ENCODE measurements around the gene AQP1.

The AQP1 gene

DNA sequence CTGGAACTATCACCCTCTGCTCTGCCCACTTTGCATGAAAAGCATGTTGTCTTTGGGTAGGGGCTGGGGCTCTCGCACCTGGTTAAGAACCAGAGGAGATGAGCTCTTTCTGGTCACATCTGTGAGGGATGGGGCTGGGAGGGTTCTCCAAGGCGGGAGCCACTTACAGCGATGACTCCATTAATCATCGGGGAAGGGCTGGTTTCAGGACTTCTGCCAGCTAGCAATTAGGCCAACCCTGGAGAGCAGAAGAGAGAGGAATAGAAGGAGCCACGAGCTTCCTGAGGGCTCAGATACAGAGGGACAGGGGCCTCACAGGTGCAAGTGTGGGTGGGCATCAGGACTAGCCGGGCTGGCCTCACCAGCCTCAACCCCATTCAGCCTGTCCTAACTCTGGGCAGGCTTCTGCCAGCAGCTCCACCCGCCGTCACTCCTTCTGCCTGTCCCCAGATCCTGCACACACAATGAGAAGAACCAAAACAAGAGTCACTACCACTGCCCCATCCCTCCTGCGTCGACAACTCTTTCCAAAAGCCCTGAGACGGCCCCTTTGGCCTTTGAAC is 8.4 kb downstream of the AQP1 start:
- Histone ChIP-seq H2BK15ac (ENCODE audit: low read depth, poor library complexity, severe bottlenecking) (no peak overlapping the region), H3K4me2 (ENCODE audit: low read length, poor library complexity, severe bottlenecking) (no peak overlapping the region), H3K9ac (ENCODE audit: low read length) (no peak overlapping the region), H2AFZ (ENCODE audit: low read depth, low read length) (no peak overlapping the region), H3K18ac (ENCODE audit: low read depth in 1 of 2, low read length in 2 of 2) (no peak overlapping the region), H3K4me1 (ENCODE audit: control insufficient read depth, insufficient read depth, low read depth, low read length) (peaks cover 38% of the 10 kb centered on the region), H2BK5ac (ENCODE audit: low read depth, low read length, poor library complexity, severe bottlenecking) (no peak overlapping the region), H3K4me3 (ENCODE audit: insufficient read depth in 1 of 2, low read depth in 1 of 2, low read length in 2 of 2) (no peak overlapping the region), H3K27ac (ENCODE audit: low read length, poor library complexity, severe bottlenecking) (no peak overlapping the region), H3K79me1 (replicated peaks; ENCODE audit: low read length, poor library complexity, severe bottlenecking) (no peaks in the 10 kb centered on the region), H3K14ac (ENCODE audit: low read length in 2 of 2) (no peak overlapping the region), H3K23ac (ENCODE audit: low read length in 2 of 2) (no peak overlapping the region), H3K9me3 (ENCODE audit: control insufficient read depth, low read length) (no peaks in the 10 kb centered on the region), H3K27me3 (ENCODE audit: control insufficient read depth in 1 of 2, insufficient read depth in 1 of 2, low read length in 2 of 2) (no peaks in the 10 kb centered on the region), H2BK12ac (ENCODE audit: low read length in 2 of 2) (peak overlapping the region in 1 of 2 experiments; percentile 23), H4K8ac (ENCODE audit: low read length) (no peak overlapping the region), H3K36me3 (ENCODE audit: control insufficient read depth in 1 of 2, insufficient read depth in 2 of 2, low read depth in 1 of 2, low read length in 2 of 2) (peaks cover 12 to 28% of the 10 kb centered on the region in 2 experiments), H2AK5ac (ENCODE audit: low read length, severe bottlenecking) (peak overlapping the region; percentile 33), H4K91ac (ENCODE audit: low read length) (no peak overlapping the region), H2BK120ac (ENCODE audit: low read depth, low read length) (no peak overlapping the region), H3K4ac (ENCODE audit: low read depth in 1 of 2, low read length in 2 of 2) (peak overlapping the region in 1 of 2 experiments; percentile 7)
- 82% methylated on average over 10 of the region's 11 CpGs for WGBS
- no peak for DNase-seq

DNA sequence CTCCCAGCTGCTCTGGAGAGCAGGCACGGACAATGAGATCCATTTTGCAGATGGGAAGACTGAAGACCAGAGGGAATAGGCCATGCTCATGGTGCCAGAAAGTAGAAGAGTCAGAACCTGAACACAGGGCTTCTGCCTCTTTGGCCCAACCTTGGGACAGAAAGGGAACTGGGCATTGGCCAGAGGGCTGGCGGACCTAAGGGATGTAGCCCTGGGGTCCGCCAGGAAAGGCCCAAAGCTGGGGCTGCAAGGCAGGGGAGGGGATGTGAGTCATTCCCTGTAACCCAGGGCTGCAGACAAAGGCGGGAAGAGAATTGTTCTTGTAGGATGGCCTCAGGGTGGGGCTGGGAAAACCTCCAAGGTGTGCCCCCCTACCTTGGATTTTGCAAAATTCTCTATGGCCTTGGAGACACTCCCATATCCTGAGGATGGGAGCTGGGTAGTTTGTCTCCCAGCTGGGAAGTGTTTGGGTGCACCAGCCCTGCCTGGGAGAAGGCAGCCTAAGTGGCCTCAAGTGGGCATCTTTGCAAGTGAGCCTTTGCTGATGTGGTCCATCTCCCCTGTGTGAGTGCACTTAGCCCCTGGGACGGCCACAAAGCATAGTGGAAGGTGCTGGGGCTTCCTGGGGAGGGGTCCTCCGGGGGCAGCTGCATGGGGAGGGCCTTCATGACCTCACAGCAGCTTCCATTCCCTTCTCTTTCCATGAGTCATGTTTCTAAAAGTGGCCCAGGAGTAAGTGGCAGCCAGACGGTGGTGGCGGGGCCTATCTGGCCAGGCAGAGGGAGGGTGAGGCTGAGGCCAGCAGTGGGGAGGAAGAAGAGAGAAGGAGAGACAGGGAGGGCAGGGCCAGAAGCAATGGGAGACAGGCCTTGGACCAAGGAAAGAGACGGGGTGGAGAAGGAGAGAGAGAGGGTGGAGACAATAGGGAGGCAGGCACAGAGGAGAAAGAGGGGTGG is 9.2 kb downstream of the AQP1 start:
- Histone ChIP-seq H3K27me3 (ENCODE audit: control insufficient read depth in 1 of 2, insufficient read depth in 1 of 2, low read length in 2 of 2) (no peaks in the 10 kb centered on the region), H4K91ac (ENCODE audit: low read length) (peak overlapping the region; percentile 40), H3K9me3 (ENCODE audit: control insufficient read depth, low read length) (no peaks in the 10 kb centered on the region), H2BK12ac (ENCODE audit: low read length in 2 of 2) (peak overlapping the region in 1 of 2 experiments; percentile 87), H3K18ac (ENCODE audit: low read depth in 1 of 2, low read length in 2 of 2) (peak overlapping the region in 1 of 2 experiments; percentile 2), H2AK5ac (ENCODE audit: low read length, severe bottlenecking) (peak overlapping the region; percentile 33), H2AFZ (ENCODE audit: low read depth, low read length) (no peak overlapping the region), H3K27ac (ENCODE audit: low read length, poor library complexity, severe bottlenecking) (no peak overlapping the region), H3K4ac (ENCODE audit: low read depth in 1 of 2, low read length in 2 of 2) (peak overlapping the region; percentile 7 to 37), H3K4me1 (ENCODE audit: control insufficient read depth, insufficient read depth, low read depth, low read length) (peaks cover 37% of the 10 kb centered on the region), H3K4me3 (ENCODE audit: insufficient read depth in 1 of 2, low read depth in 1 of 2, low read length in 2 of 2) (no peak overlapping the region), H3K36me3 (ENCODE audit: control insufficient read depth in 1 of 2, insufficient read depth in 2 of 2, low read depth in 1 of 2, low read length in 2 of 2) (peaks cover 13 to 30% of the 10 kb centered on the region in 2 experiments), H2BK120ac (ENCODE audit: low read depth, low read length) (no peak overlapping the region), H3K9ac (ENCODE audit: low read length) (peak overlapping the region; percentile 53), H2BK5ac (ENCODE audit: low read depth, low read length, poor library complexity, severe bottlenecking) (no peak overlapping the region), H3K79me1 (replicated peaks; ENCODE audit: low read length, poor library complexity, severe bottlenecking) (no peaks in the 10 kb centered on the region), H3K23ac (ENCODE audit: low read length in 2 of 2) (no peak overlapping the region), H2BK15ac (ENCODE audit: low read depth, poor library complexity, severe bottlenecking) (peak overlapping the region; percentile 26), H3K14ac (ENCODE audit: low read length in 2 of 2) (no peak overlapping the region), H3K4me2 (ENCODE audit: low read length, poor library complexity, severe bottlenecking) (no peak overlapping the region), H4K8ac (ENCODE audit: low read length) (peak overlapping the region; percentile 52)
- DNase-seq: peak; percentile 77
- WGBS: 46% methylated on average over 8 of the region's 9 CpGs

DNA sequence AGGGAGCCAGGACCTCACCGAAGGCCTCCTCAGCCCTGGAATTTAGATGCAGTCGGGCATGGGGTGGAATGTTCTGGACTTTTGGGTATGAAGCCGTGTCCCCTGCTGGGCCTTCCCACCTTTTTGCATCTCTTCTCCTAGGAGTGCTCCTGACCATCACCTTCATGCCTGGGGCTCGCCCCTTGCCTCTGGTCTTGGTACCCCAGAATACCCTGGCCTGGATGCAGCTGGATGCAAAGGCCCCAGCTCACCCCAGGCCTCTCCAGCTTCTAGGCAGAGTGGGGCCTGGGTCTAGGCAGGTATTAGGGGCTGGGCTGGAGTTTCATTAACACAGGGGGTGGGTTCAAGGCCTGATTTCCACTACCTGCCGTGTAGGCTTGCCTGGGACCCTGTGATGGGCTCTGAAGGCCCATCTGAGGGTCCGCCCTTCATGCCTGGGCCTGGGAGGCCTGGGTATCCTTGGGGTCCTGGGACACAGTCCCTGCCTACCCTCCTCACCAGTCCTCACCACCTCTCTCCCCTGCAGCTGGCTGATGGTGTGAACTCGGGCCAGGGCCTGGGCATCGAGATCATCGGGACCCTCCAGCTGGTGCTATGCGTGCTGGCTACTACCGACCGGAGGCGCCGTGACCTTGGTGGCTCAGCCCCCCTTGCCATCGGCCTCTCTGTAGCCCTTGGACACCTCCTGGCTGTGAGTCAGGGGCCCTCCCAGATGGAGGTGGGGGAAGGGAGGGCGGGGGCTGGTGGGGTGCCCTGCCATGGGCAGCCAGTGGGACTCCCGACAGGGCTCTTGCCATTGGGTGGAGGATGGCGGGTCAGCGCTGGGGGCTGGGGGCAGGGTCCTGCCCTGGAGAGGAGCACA is 10.1 kb downstream of the AQP1 start:
- H3K27ac ChIP-seq (ENCODE audit: low read length, poor library complexity, severe bottlenecking): no peak overlapping the region
- no peak overlapping the region for H3K23ac ChIP-seq (ENCODE audit: low read length in 2 of 2)
- peak overlapping the region in 1 of 2 experiments; percentile 73 for H3K14ac ChIP-seq (ENCODE audit: low read length in 2 of 2)
- no peak for DNase-seq
- no peak overlapping the region for H2BK5ac ChIP-seq (ENCODE audit: low read depth, low read length, poor library complexity, severe bottlenecking)
- WGBS: 94% methylated on average over 19 of the region's 19 CpGs
- peak overlapping the region; percentile 6 to 87 for H2BK12ac ChIP-seq (ENCODE audit: low read length in 2 of 2)
- no peak overlapping the region for H2AFZ ChIP-seq (ENCODE audit: low read depth, low read length)
- H3K18ac ChIP-seq (ENCODE audit: low read depth in 1 of 2, low read length in 2 of 2): peak overlapping the region; percentile 2 to 67
- H2AK5ac ChIP-seq (ENCODE audit: low read length, severe bottlenecking): peak overlapping the region; percentile 82
- peaks cover 13 to 37% of the 10 kb centered on the region in 2 experiments for H3K36me3 ChIP-seq (ENCODE audit: control insufficient read depth in 1 of 2, insufficient read depth in 2 of 2, low read depth in 1 of 2, low read length in 2 of 2)
- no peaks in the 10 kb centered on the region for H3K79me1 ChIP-seq (replicated peaks; ENCODE audit: low read length, poor library complexity, severe bottlenecking)
- peak overlapping the region; percentile 26 for H2BK15ac ChIP-seq (ENCODE audit: low read depth, poor library complexity, severe bottlenecking)
- H4K91ac ChIP-seq (ENCODE audit: low read length): peak overlapping the region; percentile 73
- peaks cover 1% of the 10 kb centered on the region for H3K9me3 ChIP-seq (ENCODE audit: control insufficient read depth, low read length)
- H3K4me3 ChIP-seq (ENCODE audit: insufficient read depth in 1 of 2, low read depth in 1 of 2, low read length in 2 of 2): no peak overlapping the region
- peak overlapping the region in 1 of 2 experiments; percentile 37 for H3K4ac ChIP-seq (ENCODE audit: low read depth in 1 of 2, low read length in 2 of 2)
- H3K9ac ChIP-seq (ENCODE audit: low read length): peak overlapping the region; percentile 53
- H2BK120ac ChIP-seq (ENCODE audit: low read depth, low read length): no peak overlapping the region
- H3K4me1 ChIP-seq (ENCODE audit: control insufficient read depth, insufficient read depth, low read depth, low read length): peaks cover 34% of the 10 kb centered on the region
- no peak overlapping the region for H3K4me2 ChIP-seq (ENCODE audit: low read length, poor library complexity, severe bottlenecking)
- H3K27me3 ChIP-seq (ENCODE audit: control insufficient read depth in 1 of 2, insufficient read depth in 1 of 2, low read length in 2 of 2): no peaks in the 10 kb centered on the region
- peak overlapping the region; percentile 52 for H4K8ac ChIP-seq (ENCODE audit: low read length)

Measured in mesenchymal stem cell (in vitro differentiated cells and primary cell).